D721Med (cell line): ENCODE data around the gene TRPC4.
"Not testable (repeated sequence)": the region's sequence is repeated elsewhere in the genome, so short reads cannot be mapped to it uniquely, and the experiment has no call there.

Experiments
- DNase-seq: peaks from one replicate; pipeline ENCODE4 v3.0.0; 2011; ENCODE audit warnings: low spot score; ENCODE audit not compliant: insufficient read length
- FAIRE-seq: peaks from 2 replicates; lab custom pipeline; 2011; peaks lifted over from hg19 to GRCh38; lab: Jason Lieb, UNC
- CTCF ChIP-seq: IDR thresholded peaks from 2 replicates; pipeline ENCODE4 v1.5.1; 2012; ENCODE audit warnings: mild to moderate bottlenecking, control low read depth; ENCODE audit not compliant: insufficient read depth; ENCODE audit errors: missing control alignments

The TRPC4 gene

DNA sequence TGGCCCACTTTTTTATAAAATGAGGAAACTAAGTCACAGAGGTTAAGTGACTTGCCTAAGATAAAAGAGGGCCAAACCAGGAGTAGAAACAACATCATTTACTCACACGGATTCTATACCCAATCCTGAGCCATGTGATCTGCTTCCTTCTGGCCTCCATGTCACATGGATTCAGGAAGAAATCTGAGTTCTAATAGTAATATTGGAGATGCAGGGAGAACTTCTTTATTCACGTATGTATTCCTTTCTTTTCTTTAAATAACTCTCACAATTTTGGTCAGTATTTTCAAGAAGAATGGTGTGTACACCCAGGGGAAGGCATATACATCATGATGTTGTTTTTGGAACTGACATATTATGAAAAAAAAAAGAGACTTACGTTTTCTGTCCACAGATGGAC is 272.8 kb downstream of the TRPC4 start:
- FAIRE-seq (no peak), DNase-seq (no peak)
- TF ChIP-seq CTCF = no peak

GRCh38 chr13:37595162-37595561 is 274.4 kb downstream of the TRPC4 start:
- DNase-seq (no peak), FAIRE-seq (no peak)
- no peak for TF ChIP-seq CTCF

DNA sequence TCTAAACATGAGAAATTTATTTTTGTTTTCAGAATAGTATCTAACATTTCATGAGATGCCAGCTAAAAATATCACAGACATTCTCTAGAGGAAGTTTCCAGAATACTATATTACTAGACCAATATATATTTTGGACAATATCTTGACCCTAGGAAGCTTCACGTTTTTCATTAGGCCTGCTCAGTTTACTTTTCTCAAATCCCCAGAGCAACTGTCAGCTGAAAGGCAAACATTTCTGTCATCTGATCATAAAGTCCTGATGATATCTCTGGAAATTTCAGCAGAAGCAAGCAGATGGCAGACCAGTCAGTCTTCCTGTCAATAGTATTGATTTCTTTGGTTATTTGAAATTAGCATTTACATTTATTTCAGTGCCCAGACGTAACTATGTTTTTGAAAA is 275.0 kb downstream of the TRPC4 start:
- DNase-seq = no peak
- TF ChIP-seq CTCF = no peak
- FAIRE-seq = no peak

DNA sequence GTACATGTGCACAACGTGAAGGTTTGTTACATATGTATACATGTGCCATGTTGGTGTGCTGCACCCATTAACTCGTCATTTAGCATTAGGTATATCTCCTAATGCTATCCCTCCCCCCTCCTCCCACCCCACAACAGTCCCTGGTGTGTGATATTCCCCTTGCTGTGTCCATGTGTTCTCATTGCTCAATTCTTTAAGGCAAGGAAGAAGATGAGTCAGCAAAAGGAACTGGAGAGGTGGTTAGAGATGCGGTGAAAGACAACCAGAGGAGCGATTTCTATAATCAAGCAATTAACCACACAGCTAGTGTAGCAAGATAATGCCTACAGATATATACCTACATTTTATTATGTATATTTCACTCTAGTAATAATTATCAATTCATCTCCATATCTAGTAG is 280.2 kb downstream of the TRPC4 start:
- not testable (repeated sequence) for FAIRE-seq, DNase-seq

DNA sequence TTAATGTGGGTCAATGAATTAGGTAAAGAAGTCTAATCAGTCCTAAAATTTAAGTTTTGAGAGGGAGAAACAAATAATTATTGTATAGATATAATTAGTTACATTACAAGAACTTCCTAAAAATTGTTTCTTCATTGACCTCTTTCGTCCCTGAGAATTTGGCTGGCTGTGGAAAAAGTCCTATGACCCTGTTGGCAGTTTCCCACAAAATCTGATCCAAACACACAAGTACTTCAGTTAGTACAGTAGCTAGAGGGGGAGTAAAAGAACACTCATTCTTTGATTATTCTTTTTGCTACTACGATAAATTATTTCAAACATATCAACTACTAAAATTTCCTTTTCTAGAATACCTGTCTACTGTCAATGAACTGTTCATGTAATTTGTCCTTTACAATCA is 282.3 kb downstream of the TRPC4 start:
- FAIRE-seq (no peak), DNase-seq (no peak)
- TF ChIP-seq CTCF = no peak
